ENCODE measurements around the gene CDK17. TPM values are rescaled to one million over a fixed set of nuclear protein-coding genes. Genes with fewer than 3 reads are reported as not detected.

CDK17 gene
- total RNA-seq, 1 donor from 2014 or later: 107 TPM

- no peak for DNase-seq
Measured at GRCh38 chr12:96261557-96261956, 138.7 kb downstream of the CDK17 start.

GRCh38 chr12:96260644-96261043 lies 139.6 kb downstream of the CDK17 start:
- DNase-seq: no peak

GRCh38 chr12:96260231-96260630 lies 140.0 kb downstream of the CDK17 start:
- DNase-seq: no peak

GRCh38 chr12:96258104-96258961 lies 141.9 kb downstream of the CDK17 start:
- no peak for DNase-seq

- no peak for DNase-seq
Measured at GRCh38 chr12:96257550-96258103, 142.6 kb downstream of the CDK17 start.

GRCh38 chr12:96256672-96257361 lies 143.4 kb downstream of the CDK17 start:
- no peak for DNase-seq

- no peak for DNase-seq
Measured at GRCh38 chr12:96255077-96255476, 145.2 kb downstream of the CDK17 start.

DNA sequence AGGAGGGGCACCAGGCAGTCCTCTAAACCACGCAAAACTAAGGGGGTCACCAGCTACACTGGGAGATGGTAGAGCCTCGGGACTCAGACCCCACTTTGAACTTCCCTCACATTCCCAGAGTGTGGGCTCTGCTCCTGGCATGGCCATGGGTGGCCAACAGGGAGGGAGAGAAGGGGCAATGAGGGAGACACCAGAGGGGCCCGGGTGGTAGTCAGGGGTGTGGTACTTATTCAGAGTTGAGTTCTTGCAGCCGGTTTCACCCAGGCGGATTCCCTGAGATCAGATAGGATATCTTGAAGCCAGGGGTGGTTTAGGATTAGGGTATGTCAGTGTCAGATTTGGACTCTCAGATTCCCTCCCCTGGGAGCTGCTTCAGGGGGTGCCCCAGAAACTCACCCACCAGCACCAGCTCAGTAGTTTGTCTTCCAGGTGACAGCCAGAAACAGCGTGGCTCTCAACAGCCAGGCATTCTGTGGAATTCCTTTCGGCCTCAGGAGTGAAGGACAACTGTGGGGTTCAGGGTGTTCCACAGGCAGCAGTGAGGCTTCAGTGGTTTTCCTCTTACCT lies 150.0 kb downstream of the CDK17 start:
- no peak for DNase-seq

DNA sequence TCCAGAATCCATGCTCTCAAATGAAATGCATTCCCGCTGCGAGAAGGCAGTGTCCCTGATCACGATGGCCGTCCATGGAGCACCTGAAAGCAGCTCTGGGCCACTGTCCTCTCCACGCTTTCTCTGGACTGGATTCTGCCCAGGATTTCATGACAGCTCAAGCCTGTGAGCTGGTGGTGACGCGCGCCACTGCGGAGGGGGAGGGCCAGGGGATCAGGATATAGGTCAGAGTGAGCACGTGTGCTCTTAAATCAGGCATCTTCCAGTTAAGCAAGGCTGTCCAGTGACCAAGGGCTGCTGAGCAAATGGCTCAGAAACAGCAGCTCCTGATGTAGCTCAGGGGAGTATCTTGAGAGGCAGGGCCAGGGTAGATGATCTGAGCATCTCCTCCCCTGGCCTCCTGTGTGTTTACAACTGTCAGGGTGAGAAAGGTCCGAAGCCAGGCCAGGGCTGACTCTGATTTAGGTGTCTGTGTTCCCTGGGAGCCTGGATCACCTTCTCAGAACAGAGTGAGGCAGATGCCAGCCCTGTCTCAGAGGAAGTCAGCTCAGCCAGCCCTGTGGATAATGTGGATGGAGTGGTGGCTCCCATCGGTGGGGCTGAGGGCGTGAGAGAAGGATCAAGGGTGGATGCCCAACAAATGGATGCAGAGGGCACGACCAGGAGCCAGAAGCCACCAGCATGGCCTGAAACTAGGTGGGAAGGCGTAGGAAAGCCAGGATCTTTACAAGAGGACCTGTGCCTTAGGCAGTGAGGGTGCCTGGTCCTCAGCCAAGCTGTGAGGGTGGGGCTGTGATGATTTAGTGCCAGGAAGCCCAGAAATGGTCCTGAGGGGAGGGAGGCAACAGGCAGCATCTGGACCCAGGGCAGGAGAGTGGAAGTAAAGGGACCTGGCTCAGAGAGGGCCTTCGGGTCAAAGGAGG lies 150.8 kb downstream of the CDK17 start:
- DNase-seq: no peak

DNA sequence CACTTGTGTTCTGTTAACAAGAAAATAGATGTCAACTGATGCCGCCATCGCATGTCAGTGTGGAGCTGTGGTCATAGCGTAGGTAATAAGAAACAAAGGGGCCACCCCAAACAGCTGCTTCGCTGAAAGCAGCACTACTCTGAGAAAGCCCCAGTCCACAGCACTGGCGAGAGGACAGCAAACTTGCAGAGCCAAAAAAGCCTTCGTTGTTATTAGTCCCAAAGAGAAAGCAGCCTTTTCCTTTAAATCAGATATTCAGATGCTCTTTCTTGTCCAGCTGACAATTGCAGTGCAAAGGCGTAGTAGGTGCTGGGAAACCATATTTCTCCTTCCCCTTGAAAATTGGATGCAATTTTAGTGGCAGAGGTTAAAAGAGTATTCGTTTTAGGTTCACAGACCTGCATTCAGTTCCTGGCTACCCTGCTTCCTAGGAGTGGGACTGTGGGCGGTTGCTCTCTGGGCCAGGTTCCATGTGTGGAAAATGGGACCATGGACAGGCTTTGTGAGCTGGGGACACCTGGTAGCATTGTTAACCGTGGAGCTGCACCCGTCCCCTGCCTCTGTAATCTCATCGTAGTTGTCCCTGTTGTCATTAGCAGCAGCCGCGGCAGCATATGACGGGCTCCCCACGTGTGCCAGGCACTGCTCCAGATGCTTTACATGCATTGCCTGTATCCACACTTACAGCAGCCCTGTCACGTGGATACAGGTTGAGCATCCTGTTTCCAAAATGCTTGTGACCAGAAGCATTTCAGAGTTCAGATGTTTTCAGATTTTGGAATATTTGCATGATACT lies 151.9 kb downstream of the CDK17 start:
- DNase-seq: peak; percentile 27

GRCh38 chr12:96247563-96247962 lies 152.7 kb downstream of the CDK17 start:
- DNase-seq: no peak

DNA sequence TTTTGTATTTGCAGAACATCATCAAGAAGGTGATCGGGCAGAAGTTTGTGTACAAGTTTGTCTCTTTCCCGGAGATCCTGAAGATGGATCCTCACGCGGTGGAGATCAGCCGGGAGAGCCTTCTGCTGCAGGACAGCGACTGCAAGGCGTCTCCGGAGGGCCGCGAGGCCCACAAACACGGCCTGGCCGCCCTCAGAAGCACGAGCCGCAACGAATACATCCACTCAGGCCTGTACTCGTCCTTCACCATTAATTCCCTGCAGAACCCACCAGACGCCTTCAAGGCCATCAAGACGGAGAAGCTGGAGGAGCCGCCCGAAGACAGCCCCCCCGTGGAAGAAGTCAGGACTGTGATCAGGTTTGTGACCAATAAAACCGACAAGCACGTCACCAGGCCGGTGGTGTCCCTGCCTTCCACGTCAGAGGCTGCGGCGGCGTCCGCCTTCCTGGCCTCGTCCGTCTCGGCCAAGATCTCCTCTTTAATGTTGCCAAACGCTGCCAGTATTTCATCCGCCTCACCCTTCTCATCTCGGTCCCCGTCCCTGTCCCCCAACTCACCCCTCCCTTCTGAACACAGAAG lies 153.2 kb downstream of the CDK17 start:
- no peak for DNase-seq

GRCh38 chr12:96244826-96245225 lies 155.4 kb downstream of the CDK17 start:
- DNase-seq: no peak

DNA sequence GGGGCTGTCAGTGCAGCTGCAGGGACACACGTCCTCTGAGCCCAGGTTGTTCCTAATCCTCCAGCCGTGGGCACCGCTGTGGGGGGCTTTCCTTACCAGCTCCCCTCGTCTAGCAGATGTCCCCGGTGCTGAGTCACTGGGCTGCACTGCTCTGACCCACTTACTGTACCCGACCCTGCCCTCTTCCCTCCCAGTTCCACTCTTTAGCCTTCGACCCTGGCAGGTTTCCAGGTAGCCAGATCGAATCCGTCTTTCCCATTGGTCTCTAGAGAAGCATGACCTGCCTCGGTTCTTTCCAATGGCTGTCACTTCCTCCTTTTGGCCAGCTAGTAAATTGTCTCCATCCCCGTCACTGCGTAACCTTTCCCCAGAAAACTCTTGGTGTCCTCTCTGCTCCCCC lies 157.6 kb downstream of the CDK17 start:
- no peak for DNase-seq

GRCh38 chr12:96241846-96242256 lies 158.4 kb downstream of the CDK17 start:
- DNase-seq: no peak

DNA sequence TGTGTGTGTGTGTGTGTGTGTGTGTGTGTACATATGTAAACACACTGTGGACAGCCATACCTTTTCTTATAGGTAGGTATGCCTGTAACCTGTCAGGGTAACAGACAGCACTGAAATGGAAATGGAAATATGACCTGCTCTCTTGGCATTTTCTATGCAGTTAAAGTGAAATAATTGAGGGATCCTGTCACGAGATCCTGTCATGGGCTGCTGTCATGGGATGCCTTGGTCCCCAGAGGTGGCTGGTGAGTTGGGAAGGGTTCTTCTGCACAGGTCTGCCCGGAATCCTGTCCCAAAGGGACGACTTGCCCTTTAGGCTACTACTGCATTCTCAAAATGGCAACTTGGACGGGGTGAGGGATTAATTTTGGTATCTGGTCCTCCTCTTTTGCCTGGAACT lies 158.8 kb downstream of the CDK17 start:
- no peak for DNase-seq

DNA sequence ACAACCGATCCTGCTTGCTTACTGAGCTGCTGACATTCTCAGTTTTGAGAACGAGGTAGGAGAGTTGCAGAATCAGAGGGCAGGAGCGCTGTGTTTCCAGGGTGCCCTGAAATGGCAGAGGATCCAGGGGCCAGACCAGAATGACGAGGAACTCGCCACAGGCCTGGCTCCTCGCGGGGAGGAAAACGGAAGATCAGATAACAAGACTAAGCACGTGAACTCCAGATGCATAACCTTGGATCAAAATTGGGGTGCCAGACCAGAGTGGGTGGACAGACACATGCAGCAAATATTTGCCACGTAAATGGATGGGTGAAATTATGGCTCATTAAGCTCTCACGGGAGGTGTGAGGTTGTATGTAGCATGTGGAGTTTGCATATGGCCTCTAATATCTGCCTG lies 159.6 kb downstream of the CDK17 start:
- DNase-seq: no peak

- no peak for DNase-seq
Measured at GRCh38 chr12:96239711-96240635, 160.3 kb downstream of the CDK17 start.

DNA sequence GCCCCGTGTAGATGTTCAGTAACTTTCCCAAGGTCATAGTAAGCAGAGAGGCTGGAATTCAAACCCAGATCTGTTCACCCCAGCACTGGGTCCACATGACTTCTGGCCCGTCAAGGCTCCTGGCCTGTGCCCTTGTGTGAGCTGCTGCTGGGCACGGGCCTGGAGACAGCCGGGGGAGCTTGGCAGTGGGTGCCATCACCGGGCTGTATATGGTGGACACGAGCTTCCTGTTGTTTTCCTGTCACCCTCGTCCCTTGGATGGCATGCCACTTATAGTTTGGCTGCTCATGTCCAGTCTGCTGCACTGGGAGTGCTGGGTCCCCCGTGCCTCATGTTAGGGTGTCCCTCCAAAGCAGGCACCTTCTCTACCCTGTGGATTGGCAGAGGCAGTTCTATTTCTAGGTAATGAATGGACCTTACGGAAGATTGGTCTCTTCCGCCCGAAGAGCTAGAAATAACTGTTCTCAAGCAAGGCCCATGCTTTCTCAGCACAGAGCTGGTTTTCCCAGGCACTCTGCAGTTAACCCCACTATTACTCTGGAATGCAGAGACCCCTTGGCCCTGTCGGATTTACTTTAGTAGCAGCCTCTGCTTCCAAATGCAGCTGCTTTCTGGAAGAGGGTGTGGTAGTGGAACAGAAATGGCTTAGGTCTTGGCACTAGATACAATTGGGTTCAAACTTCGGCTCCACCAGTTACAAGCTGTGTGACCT lies 161.7 kb downstream of the CDK17 start:
- no peak for DNase-seq
